ACC112 (cell line): ENCODE results near the gene LILRA1.
"Not testable (repeated sequence)": the region's sequence is repeated elsewhere in the genome, so short reads cannot be mapped to it uniquely, and the experiment has no call there.

Experiments
- H2AFZ ChIP-seq: fragments of 200-600 bp; sonication (generic); one replicate; pipeline ENCODE4 v1.6.0; 2017; ENCODE audit warnings: antibody characterized with exemption, low read length; ENCODE audit not compliant: unreplicated experiment
- H3K27ac ChIP-seq: fragments of 200-600 bp; sonication (generic); 2 replicates; pipeline ENCODE4 v1.5.1; 2014; ENCODE audit warnings: low read depth, mild to moderate bottlenecking, antibody characterized with exemption, low read length, moderate library complexity
- H3K27me3 ChIP-seq: fragments of 200-600 bp; sonication (generic); 2 replicates; pipeline ENCODE4 v1.6.1; 2014; ENCODE audit warnings: mild to moderate bottlenecking, antibody characterized with exemption, low read length, moderate library complexity, mixed read lengths; ENCODE audit not compliant: insufficient read depth
- H3K36me3 ChIP-seq: fragments of 200-600 bp; sonication (generic); 2 replicates; pipeline ENCODE4 v1.6.1; 2016; ENCODE audit warnings: mild to moderate bottlenecking, antibody characterized with exemption, low read length, moderate library complexity, mixed read lengths; ENCODE audit not compliant: insufficient read depth
- H3K4me1 ChIP-seq: fragments of 200-600 bp; sonication (generic); one replicate; pipeline ENCODE4 v1.6.1; 2016; ENCODE audit warnings: low read length, mixed read lengths; ENCODE audit not compliant: insufficient read depth, unreplicated experiment, control insufficient read depth
- H3K4me3 ChIP-seq: fragments of 200-600 bp; sonication (generic); 2 replicates; pipeline ENCODE4 v1.5.1; 2014; ENCODE audit warnings: mild to moderate bottlenecking, low read depth, low read length
- H3K79me2 ChIP-seq: fragments of 200-600 bp; sonication (generic); one replicate; pipeline ENCODE4 v1.6.0; 2016; ENCODE audit warnings: low read length; ENCODE audit not compliant: control insufficient read depth, unreplicated experiment, insufficient read depth

Gene LILRA1

GRCh38 chr19:54643583-54643982 lies 50.2 kb downstream of the LILRA1 start:
- H3K27me3 ChIP-seq, H3K79me2 ChIP-seq, H2AFZ ChIP-seq, H3K36me3 ChIP-seq, H3K4me3 ChIP-seq, H3K4me1 ChIP-seq, H3K27ac ChIP-seq: not testable (repeated sequence)

- H3K4me1 ChIP-seq, result no peaks in the 10 kb centered on the region
- no peaks in the 10 kb centered on the region for H3K27me3 ChIP-seq
These were observed 50.6 kb downstream of the LILRA1 start for GRCh38 chr19:54644056-54644455.

GRCh38 chr19:54646331-54646841 lies 53.0 kb downstream of the LILRA1 start:
- H3K4me1 ChIP-seq, result no peaks in the 10 kb centered on the region
- no peaks in the 10 kb centered on the region for H3K27me3 ChIP-seq
- H3K79me2 ChIP-seq, result no peaks in the 10 kb centered on the region
- no peak overlapping the region for H3K4me3 ChIP-seq
- H3K27ac ChIP-seq, result no peak overlapping the region
- no peaks in the 10 kb centered on the region for H3K36me3 ChIP-seq
- H2AFZ ChIP-seq, result no peak overlapping the region

More at GRCh38 chr19:54644056-54644455, 50.6 kb downstream of the LILRA1 start:
- Histone ChIP-seq H3K36me3 (no peaks in the 10 kb centered on the region), H3K79me2 (no peaks in the 10 kb centered on the region), H2AFZ (no peak overlapping the region), H3K4me3 (no peak overlapping the region), H3K27ac (no peak overlapping the region)

- Histone ChIP-seq H3K27ac (no peak overlapping the region), H3K36me3 (no peaks in the 10 kb centered on the region), H3K27me3 (no peaks in the 10 kb centered on the region), H3K4me1 (no peaks in the 10 kb centered on the region), H3K79me2 (no peaks in the 10 kb centered on the region), H2AFZ (no peak overlapping the region), H3K4me3 (no peak overlapping the region)
These were observed 54.7 kb downstream of the LILRA1 start for GRCh38 chr19:54648129-54648528.

GRCh38 chr19:54650108-54650655 lies 56.8 kb downstream of the LILRA1 start:
- Histone ChIP-seq H2AFZ (no peak overlapping the region), H3K4me3 (no peak overlapping the region), H3K4me1 (no peaks in the 10 kb centered on the region), H3K36me3 (no peaks in the 10 kb centered on the region), H3K79me2 (no peaks in the 10 kb centered on the region), H3K27ac (no peak overlapping the region), H3K27me3 (no peaks in the 10 kb centered on the region)
